Fibroblast of gingiva (primary cell): ENCODE data around the gene COQ9.
A peak's percentile ranks its signal among the peaks of the same experiment; 100 is the strongest.
"Not testable (repeated sequence)": the region's sequence is repeated elsewhere in the genome, so short reads cannot be mapped to it uniquely, and the experiment has no call there.

Experiments
- DNase-seq: peaks from one replicate; pipeline ENCODE4 v3.0.0-alpha.2; 2011; ENCODE audit warnings: low read depth

COQ9 gene, protein sequence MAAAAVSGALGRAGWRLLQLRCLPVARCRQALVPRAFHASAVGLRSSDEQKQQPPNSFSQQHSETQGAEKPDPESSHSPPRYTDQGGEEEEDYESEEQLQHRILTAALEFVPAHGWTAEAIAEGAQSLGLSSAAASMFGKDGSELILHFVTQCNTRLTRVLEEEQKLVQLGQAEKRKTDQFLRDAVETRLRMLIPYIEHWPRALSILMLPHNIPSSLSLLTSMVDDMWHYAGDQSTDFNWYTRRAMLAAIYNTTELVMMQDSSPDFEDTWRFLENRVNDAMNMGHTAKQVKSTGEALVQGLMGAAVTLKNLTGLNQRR

GRCh38 chr16:57447186-57447962 is at the start of gene COQ9, which contains the start of gene CIAPIN1:
COQ9 (plus strand) TSS chr16:57447479; CDS start chr16:57447506, 27 bp downstream.
CIAPIN1 (minus strand) TSS chr16:57447385; CDS start chr16:57440928, 6,457 bp downstream.
- peak; percentile 91 for DNase-seq

GRCh38 chr16:57397493-57397892 is 49.8 kb upstream of the COQ9 start:
- not testable (repeated sequence) for DNase-seq

DNA sequence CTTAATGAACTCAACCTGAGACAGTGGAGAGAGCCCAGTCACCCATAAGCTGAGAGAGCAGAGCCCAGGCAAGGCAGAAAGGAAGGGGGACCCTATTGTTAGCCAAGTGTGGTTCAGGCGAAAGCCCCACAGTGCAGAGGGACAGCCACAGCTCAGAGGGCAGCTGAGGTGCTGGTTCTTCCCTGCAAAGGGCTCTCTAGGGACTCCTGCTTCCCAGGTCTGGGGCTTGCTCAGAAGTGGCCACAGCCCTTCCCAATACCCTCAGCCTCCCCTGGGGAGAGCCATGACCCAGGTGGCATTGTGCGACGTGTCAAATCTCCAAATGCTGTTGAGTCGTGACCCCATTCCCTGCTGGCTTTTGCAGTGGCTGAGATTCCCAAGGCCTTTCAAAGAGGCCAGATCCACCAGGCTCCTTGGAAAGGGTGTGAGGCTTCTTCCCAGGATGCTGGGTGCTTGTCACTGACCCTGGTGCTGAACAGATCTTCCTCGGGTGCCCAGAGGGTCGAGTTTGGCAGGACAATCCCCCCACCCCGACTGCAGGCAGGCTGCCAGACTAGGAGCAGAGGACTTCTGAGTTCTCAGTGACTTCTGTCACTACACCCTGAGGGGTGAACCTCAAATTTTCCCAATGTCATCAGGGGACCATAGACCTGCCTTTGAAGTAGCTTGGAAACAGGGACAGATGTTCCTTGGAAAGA is 45.2 kb upstream of the COQ9 start:
- DNase-seq = no peak

DNA sequence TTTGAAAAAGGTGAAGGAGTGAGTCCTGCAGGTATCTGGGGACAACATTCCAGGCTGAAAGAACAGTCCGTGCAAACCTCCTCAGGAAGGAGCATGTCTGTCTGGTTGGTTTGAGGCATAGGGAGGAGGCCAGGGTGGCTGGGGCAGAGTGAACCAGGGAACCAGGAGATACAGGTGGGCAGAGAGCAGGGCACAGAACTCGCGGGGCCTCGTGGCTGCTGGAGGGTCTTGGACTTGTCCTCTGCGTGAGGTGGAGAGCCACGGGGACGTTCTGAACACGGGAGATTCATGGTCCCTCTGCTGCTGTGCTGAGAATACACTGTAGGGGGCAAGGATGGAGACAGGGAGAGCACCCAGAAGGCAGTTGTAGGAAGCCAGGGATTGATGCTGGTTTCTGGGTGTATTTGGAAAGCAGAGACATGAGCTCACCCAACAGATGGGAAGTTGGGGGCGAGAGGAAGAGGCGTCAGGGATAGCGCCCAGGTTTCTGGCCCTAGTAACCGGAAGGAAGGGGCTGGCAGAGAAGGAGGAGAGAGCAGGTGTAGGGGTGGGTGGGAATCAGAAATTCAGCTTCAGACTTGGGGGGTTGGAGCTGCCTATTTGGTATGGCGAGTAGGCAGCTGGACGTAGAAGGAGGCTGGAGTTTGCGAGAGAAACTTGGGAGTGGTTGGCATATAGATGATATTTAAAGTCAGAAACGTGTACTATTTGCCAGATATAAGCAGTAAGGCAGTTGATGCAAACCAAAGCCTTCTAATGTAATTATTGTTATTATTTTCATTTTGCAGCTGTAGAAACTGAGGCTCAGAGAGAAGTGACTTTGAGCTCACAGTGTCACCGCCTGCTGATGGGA is 43.1 kb upstream of the COQ9 start, which contains the start of gene CCL17:
Gene CCL17 (plus strand): TSS at position 803 of the 853 bp plus-strand sequence. CDS start 9,166 bp downstream, outside the sequence.
- no peak for DNase-seq

GRCh38 chr16:57405097-57405496 is 42.2 kb upstream of the COQ9 start:
- no peak for DNase-seq

DNA sequence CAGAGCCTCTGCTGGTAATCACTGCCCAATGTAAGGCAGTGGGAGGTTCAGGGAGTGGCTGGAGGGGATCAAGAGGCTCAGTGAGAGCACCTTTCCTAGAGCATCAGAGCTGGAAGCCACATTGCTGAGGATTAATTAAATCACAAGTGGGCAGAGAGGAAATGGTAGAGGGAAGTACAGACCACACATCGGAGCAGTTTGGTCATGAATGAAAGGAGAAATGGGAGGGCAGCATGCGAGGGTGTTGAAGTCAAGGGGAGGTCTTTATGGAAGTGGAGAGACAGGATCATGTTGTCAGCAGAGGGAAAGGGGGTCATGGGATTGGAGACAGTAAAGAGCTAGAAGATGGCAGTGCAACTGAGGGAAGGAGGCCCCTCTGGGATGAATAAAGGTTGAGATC is 40.4 kb upstream of the COQ9 start:
- no peak for DNase-seq

DNA sequence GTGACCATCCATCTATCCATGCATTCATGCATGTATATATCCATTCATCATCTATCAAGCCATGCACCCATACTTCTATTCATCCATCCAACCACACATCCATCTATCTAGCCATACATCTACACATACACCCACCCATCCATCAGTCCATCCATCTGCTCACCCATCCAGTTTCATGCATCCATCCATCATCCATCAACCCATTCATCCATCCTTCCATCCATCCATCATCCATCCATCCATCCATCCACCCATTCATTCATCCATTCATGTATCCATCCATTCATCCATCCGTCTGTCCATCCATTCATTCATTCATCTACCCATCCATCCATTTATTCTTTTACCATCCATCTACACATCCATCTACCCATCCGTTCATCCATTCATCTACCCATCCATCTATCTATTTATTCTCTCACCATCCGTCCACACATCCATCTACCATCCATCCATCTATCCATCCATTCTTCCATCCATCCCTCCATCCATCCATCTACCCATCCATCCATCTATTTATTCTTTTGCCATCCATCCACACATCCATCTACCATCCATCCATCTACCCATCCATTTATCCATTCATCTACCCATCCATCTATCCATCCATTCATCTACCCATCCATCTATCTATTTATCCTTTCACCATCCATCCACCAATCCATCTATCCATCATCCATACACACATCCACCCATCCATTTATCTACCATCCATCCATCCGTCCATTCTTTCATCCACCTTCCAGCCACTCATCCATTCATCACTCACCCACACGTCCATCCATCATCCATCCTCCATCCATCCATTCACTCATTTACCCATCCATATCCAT is 39.5 kb upstream of the COQ9 start:
- no peak for DNase-seq

DNA sequence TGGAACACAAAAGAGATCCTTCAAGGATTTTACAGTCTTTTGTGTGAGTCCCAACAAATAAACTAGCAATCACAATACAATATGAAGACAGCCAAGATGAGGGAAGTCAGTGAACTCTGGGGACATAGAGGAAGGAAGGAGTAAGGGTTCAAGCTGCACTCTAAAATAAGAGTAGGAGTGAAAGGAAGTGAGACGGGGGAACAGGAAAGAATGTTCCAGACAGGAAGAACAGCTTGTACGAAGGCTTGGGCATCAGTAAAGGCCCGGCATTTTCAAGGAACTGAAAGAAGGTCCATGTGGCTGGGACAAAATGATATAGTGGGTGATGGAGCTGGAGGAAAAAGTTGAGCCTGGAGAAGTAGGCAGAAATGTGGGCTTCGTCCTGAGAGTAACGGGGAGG is 38.2 kb upstream of the COQ9 start:
- DNase-seq = no peak

DNA sequence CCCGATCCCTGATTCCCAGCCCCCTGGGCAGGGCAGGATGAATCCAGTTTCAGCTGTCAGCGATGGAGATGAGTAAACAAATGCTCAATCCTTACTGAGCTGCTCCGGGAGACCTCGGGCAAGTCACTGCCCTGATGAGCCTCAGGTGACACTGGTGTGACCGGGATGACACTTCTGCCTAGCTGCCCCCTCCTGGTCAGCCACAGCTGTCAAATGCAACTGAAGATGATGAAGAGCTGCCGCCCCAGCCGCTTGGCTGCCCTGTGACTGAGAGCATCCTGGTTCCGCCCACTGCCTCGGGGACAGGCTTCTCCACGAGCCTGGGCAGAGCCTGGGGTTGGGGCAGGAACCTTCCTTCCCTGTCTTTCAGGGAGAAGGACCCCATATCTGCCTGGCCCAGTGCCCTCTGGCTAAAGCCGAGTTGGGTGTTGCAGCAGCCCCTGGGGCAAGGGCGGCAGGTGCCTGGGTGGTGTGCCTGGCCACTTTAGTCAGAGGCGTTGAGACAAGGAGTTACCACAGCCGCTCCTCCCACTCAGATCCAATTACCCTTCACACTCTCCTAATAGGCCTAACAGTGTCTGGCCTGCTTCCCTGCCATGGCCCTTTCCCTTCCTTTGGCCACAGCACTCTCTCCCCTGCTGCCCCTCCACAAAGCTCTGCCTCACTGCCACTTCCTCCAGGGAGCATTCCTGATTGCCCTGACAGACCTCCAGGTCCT is 37.2 kb upstream of the COQ9 start:
- no peak for DNase-seq

DNA sequence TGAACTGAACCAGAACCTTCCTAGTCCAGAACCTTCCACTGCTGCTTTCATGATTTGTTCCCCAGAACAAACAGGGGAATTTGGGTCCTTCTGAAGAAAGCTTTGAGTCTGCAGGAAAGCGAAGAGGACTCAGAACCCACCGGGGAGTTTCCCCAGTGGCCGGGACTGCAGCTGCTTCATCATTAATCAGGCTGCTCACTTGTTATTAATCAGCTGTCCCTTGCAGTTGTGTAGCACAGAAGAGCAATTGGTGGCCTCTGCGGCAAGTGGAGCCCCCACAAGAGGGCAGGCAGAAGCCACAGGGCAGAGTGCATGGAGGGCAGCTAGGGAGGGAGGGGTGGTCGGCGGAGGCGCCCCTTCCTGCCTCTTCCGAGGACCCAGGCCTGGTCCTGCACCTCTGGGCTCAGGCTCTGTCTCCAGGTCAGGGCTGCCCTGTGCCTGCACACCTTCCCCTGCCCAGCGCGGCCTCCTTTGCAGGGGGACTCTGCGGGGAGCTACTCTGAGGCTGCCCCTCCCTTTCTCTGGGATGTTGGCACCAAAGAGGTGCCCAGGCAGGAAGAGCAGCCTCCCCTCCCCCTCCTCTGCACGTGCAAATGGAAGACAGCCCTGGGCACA is 35.8 kb upstream of the COQ9 start:
- DNase-seq = no peak

DNA sequence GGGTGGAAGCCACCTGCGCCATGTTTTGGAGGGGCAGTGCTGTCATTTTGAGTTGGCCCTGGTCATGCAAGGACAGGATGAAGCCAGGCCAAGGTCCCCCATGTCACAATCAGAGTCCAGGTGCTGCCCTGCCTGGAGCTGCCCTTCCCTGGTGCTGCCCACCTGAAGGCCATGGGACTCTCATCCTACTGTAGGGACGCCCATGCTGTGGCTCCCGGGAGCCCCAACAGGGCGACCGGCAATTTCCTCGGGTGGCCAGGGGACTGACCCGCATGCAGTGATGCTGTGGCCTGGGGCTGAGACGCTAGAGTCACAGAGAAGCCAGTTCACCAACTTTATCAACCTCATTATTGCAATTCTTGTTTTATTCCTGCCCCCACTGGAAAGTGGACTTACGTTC is 34.7 kb upstream of the COQ9 start:
- no peak for DNase-seq

- no peak for DNase-seq
Observed at GRCh38 chr16:57413301-57413730, 34.0 kb upstream of the COQ9 start.

- DNase-seq = no peak
Observed at GRCh38 chr16:57413733-57414132, 33.5 kb upstream of the COQ9 start.

GRCh38 chr16:57416084-57416483 is 31.2 kb upstream of the COQ9 start:
- DNase-seq = no peak

GRCh38 chr16:57419506-57419905 is 27.8 kb upstream of the COQ9 start:
- DNase-seq = no peak

- peak; percentile 67 for DNase-seq
Observed at GRCh38 chr16:57422026-57422944, 25.0 kb upstream of the COQ9 start.

DNA sequence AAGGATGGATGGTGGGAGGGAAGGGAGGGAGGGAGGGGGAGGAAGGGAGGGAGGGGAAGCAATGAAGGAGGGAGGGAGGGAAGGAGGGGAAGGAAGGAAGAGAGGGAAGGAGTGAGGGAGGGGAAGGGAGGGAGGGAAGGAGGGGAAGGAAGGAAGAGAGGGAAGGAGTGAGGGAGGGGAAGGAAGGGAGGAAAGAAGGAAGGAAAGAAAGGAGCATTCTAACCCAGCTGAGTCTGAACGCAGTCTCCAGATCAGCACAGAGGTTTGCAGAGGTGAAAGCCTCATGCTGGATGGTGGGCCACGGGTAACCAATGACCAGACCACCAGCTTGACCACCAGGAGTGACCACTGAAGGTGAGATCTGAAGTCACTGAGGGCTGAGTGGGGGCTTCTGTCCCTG is 24.1 kb upstream of the COQ9 start:
- no peak for DNase-seq

DNA sequence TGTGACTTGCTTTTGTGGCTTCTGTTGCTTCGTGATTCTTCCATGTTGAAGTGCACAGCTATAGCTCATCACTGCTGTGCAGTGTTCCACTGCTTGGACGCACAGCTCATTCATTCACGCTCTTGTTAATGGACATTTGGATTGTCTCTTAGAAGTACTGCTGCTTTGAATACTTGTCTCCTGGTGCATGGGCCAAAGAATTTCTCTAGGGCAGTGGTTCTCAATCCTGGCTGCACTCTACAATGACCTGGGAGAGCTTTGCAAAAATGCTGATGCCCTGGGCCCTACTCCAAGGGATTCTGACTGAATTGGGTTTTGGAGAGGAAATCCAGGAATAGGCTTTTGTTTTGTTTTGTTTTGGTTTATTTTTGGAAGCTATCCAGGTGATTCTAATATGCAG is 22.7 kb upstream of the COQ9 start:
- no peak for DNase-seq

GRCh38 chr16:57426356-57426755 is 20.9 kb upstream of the COQ9 start:
- no peak for DNase-seq
